NK-92 (cell line): ENCODE data around the gene RASGRP4.
"Not testable (repeated sequence)": the region's sequence is repeated elsewhere in the genome, so short reads cannot be mapped to it uniquely, and the experiment has no call there.

ENCODE experiments used
- DNase-seq: peaks from one replicate; lab custom pipeline; 2025; ENCODE audit not compliant: unreplicated experiment; lab: John Stamatoyannopoulos, UW

RASGRP4 gene

GRCh38 chr19:38375098-38375493 lies 50.9 kb downstream of the RASGRP4 start:
- no peak for DNase-seq

- peak; percentile 90 for DNase-seq
Measured at GRCh38 chr19:38374332-38375097, 51.5 kb downstream of the RASGRP4 start, which contains the start of gene PSMD8. TSS of gene PSMD8 (plus strand) at chr19:38374571. CDS start at chr19:38374602, 31 bp downstream.

- DNase-seq = no peak
Measured at GRCh38 chr19:38373907-38374331, 52.1 kb downstream of the RASGRP4 start.

GRCh38 chr19:38371081-38371480 lies 54.9 kb downstream of the RASGRP4 start:
- DNase-seq = no peak

GRCh38 chr19:38370299-38370698 lies 55.7 kb downstream of the RASGRP4 start:
- DNase-seq = no peak

GRCh38 chr19:38369584-38369983 lies 56.4 kb downstream of the RASGRP4 start:
- no peak for DNase-seq

- no peak for DNase-seq
Measured at GRCh38 chr19:38367041-38367440, 59.0 kb downstream of the RASGRP4 start.

GRCh38 chr19:38362946-38363688 lies 62.9 kb downstream of the RASGRP4 start:
- DNase-seq = not testable (repeated sequence)

GRCh38 chr19:38362076-38362945 lies 63.7 kb downstream of the RASGRP4 start:
- no peak for DNase-seq

- no peak for DNase-seq
Measured at GRCh38 chr19:38361633-38362075, 64.4 kb downstream of the RASGRP4 start.

GRCh38 chr19:38360839-38361631 lies 65.0 kb downstream of the RASGRP4 start:
- DNase-seq = no peak

GRCh38 chr19:38360351-38360750 lies 65.7 kb downstream of the RASGRP4 start:
- no peak for DNase-seq

GRCh38 chr19:38359242-38360021 lies 66.6 kb downstream of the RASGRP4 start:
- no peak for DNase-seq
